Neural progenitor cell (in vitro differentiated cells): ENCODE measurements around the gene ZMYND8.

Source experiments
- EZH2 ChIP-seq: fragments of 200-600 bp; sonication (generic); IDR thresholded peaks from 2 replicates; pipeline ENCODE4 v1.6.1; 2017; ENCODE audit warnings: antibody characterized with exemption, mild to moderate bottlenecking, moderate library complexity
- EZH2phosphoT487 ChIP-seq: fragments of 200-600 bp; sonication (generic); IDR thresholded peaks from 2 replicates; pipeline ENCODE4 v1.6.1; 2017; ENCODE audit warnings: antibody characterized with exemption
- TF ChIP-seq, protein P1 (sequence below): fragments of 200-600 bp; sonication (generic); IDR thresholded peaks from 2 replicates; pipeline ENCODE4 v1.5.1; 2017; ENCODE audit warnings: antibody characterized with exemption, mild to moderate bottlenecking

- TF ChIP-seq, protein P1, sequence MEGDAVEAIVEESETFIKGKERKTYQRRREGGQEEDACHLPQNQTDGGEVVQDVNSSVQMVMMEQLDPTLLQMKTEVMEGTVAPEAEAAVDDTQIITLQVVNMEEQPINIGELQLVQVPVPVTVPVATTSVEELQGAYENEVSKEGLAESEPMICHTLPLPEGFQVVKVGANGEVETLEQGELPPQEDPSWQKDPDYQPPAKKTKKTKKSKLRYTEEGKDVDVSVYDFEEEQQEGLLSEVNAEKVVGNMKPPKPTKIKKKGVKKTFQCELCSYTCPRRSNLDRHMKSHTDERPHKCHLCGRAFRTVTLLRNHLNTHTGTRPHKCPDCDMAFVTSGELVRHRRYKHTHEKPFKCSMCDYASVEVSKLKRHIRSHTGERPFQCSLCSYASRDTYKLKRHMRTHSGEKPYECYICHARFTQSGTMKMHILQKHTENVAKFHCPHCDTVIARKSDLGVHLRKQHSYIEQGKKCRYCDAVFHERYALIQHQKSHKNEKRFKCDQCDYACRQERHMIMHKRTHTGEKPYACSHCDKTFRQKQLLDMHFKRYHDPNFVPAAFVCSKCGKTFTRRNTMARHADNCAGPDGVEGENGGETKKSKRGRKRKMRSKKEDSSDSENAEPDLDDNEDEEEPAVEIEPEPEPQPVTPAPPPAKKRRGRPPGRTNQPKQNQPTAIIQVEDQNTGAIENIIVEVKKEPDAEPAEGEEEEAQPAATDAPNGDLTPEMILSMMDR, result no peak
- TF ChIP-seq EZH2phosphoT487, result no peak
- no peak for TF ChIP-seq EZH2
These were observed 103.6 kb downstream of the ZMYND8 start for GRCh38 chr20:47252879-47253307.
